Measurements from ENCODE around the gene RPL14.

GRCh38 chr3:40470701-40471100 is 13.6 kb downstream of the RPL14 start:
- TF ChIP-seq TAF1 (conservative IDR thresholded peaks at IDR 0.05) = no peak
- TF ChIP-seq, protein P1, sequence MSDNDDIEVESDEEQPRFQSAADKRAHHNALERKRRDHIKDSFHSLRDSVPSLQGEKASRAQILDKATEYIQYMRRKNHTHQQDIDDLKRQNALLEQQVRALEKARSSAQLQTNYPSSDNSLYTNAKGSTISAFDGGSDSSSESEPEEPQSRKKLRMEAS (IDR thresholded peaks at IDR 0.05) = no peak
- TF ChIP-seq CTCF (IDR thresholded peaks at IDR 0.05; ENCODE audit: low read depth, low read length, missing input control) = no peak
- TF ChIP-seq, protein P2, sequence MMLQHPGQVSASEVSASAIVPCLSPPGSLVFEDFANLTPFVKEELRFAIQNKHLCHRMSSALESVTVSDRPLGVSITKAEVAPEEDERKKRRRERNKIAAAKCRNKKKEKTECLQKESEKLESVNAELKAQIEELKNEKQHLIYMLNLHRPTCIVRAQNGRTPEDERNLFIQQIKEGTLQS (IDR thresholded peaks at IDR 0.05) = no peak
- TF ChIP-seq, protein P3, sequence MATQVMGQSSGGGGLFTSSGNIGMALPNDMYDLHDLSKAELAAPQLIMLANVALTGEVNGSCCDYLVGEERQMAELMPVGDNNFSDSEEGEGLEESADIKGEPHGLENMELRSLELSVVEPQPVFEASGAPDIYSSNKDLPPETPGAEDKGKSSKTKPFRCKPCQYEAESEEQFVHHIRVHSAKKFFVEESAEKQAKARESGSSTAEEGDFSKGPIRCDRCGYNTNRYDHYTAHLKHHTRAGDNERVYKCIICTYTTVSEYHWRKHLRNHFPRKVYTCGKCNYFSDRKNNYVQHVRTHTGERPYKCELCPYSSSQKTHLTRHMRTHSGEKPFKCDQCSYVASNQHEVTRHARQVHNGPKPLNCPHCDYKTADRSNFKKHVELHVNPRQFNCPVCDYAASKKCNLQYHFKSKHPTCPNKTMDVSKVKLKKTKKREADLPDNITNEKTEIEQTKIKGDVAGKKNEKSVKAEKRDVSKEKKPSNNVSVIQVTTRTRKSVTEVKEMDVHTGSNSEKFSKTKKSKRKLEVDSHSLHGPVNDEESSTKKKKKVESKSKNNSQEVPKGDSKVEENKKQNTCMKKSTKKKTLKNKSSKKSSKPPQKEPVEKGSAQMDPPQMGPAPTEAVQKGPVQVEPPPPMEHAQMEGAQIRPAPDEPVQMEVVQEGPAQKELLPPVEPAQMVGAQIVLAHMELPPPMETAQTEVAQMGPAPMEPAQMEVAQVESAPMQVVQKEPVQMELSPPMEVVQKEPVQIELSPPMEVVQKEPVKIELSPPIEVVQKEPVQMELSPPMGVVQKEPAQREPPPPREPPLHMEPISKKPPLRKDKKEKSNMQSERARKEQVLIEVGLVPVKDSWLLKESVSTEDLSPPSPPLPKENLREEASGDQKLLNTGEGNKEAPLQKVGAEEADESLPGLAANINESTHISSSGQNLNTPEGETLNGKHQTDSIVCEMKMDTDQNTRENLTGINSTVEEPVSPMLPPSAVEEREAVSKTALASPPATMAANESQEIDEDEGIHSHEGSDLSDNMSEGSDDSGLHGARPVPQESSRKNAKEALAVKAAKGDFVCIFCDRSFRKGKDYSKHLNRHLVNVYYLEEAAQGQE (IDR thresholded peaks at IDR 0.05) = no peak
